ENCODE results near the gene FYCO1.

FYCO1 gene

DNA sequence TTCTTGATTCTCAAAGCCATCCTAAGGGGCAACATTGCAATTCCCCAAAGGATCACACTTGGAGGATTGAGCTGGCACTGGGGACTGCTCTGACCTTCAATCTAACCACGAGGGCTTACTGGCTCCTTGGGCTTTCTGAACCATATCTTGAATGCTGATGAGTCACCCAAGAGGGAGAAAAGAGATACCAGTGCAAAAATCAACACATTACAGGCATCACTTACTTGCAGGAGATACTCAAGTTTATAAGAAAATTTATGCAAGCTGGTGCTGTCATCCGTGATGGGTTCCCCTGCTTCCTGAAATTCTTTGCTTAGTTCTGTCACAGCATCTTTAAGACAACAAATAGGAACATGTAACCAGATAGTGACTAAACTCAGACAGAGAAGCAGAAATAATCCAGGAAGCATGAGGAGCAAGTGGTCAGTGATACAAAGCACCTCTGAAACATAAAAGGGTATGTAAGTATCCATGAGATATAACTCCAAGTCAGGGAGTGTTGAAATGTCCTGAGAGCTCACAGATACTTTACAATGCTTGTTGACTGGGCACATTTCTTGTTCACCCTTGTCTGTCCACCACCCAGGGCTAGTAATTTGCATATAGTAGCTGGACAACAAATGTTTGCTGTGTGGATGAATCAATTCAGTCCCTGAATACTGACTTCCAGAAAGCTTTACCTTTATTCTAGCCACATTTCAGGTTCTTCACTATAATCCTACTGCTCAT is 14.1 kb downstream of the FYCO1 start:
- DNase-seq, result no peak

DNA sequence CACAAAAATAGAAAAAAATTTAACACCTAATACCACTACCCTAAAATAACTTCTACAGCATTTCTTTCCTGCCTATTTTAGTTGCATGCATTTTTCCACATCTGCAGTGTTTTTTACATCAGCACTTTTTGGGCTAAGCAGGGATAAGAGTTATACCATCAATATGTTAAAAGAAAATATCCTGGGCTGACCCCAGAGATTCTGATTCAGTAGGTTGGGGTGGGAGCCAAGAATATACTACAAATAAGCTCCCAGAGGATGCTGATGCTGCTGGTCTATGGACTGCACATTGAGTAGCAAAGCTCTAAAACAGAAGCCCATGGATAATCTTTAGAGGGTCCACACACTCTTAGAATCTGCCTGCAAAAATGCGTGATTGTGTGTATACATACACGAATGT is 14.8 kb downstream of the FYCO1 start:
- no peak for DNase-seq

DNA sequence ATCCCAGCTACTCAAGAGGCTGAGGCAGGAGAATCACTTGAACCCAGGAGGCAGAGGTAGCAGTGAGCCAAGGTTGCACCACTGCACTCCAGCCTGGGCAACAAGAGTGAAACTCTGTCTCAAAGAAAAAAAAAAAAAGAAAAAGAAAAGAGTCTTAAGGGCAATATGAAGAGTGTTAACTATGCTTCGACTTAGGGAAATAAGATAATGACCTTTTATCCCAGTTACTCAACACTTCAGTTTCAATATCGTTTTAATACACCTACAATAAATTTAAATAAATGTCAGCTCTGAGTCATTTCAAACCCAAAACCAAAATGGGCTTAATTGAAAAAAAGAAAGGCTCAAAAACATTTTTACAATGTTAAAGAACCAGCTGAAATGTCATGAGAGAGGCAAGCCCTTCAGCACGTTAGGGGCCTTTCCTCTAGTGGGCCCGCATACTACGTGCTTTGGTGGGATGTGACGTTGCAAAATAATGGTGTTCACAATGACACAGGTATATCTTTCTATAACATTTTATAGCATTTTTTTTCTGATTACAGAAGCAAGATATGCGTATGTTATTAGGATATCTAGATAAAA is 15.3 kb downstream of the FYCO1 start:
- DNase-seq, result no peak

DNA sequence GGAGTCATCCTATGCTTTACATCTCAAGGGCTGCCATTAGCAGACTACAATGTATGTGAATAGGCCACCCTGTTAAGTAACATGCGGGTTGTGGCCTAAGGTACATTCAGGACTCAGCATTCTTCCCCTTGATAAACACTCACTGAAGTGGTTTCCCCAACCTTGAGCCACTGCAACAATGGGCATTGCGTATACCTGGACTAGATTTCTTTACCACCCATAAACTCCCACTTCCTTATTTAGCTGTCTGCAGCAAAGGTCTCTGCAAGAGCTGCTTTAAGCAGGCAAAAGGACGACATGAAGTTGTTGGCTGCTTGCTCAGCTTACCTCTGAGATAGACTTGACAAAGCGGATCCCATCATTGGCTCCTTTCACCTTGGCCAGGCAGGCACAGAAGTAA is 16.2 kb downstream of the FYCO1 start:
- no peak for DNase-seq

- DNase-seq, result no peak
Measured at GRCh38 chr3:45978006-45978761, 17.4 kb downstream of the FYCO1 start.

GRCh38 chr3:45976191-45977091 is 19.2 kb downstream of the FYCO1 start:
- DNase-seq, result no peak

- no peak for DNase-seq
Measured at GRCh38 chr3:45975686-45976085, 19.9 kb downstream of the FYCO1 start.

GRCh38 chr3:45974686-45975085 is 20.9 kb downstream of the FYCO1 start:
- DNase-seq, result no peak

DNA sequence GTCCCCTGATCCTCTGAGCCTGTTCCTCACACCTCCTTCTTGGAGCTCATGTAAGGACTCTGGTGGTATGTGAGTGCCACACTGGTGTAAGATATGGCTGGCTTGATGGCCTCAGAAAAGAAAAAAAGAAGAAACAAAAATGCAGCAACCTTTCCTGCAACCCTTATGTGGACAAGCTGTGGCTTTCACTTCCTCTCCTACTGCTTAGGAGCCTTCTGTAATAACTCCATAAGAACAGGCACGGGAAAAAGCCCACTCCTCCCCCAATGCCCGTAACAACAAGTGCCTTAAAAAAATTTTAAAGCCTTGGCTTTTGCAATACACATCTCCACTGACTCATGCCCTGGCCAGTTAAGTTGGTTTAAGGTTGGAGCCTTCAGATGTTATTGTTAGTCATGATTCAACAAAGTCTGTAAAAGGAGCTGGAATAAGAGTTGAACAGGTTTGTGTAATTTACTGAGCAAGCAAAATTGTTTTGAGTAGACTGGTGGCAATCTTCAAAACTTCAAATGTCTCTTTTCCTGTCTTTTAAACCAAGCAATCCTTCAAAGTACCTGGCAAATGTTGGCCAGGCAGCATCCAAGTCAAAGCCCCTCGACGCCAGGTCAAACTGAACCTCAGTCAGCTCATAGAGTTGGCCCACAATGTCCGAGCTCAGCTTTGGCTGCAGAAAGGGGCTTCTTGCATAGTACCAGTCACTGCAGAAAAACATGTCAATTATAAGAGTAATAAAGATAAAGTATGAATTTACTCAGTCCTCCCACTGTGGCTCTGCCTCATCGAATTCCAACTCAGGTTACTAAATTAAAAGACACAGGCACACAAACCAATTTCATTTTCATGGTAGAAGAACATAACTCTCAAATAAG is 22.9 kb downstream of the FYCO1 start:
- DNase-seq, result no peak

DNA sequence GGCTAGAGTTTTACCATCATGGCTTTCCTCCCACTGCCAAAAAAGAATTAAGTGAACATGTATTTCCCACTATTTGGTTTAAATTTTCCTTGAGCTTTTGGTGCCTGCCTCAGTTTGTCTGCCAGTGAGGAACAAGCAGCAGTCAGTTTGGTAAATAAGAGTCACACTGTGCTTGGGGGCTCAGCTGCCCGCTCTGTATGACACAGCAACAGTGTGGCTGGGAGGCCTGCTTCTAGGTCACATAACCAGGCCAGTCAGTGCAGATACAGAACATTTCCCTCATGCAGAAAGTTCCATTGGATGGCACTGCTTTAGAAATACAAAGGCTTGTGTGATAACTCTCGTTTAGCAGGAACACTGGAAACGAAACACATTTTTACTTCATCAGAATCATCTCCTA is 25.7 kb downstream of the FYCO1 start:
- no peak for DNase-seq

GRCh38 chr3:45969116-45969515 is 26.5 kb downstream of the FYCO1 start:
- no peak for DNase-seq

DNA sequence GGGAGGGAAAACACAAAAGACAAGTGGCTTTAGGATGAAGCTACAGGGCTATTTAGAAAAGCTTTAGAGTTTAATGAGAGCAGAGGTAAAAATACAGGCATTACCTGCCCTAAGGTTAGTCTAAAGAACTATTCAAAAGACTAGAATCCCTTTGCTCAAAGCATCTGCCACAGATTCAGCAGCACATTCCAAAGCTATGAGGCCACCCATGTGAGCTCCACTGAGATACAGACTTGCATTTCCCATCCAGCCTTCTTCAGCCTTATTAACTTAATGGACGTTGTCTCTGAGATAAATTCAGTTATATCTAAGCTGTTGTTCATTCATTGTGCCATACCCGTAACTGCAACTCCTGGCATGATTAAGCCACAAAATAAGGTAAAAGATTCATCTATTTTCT is 26.9 kb downstream of the FYCO1 start:
- DNase-seq, result no peak

DNA sequence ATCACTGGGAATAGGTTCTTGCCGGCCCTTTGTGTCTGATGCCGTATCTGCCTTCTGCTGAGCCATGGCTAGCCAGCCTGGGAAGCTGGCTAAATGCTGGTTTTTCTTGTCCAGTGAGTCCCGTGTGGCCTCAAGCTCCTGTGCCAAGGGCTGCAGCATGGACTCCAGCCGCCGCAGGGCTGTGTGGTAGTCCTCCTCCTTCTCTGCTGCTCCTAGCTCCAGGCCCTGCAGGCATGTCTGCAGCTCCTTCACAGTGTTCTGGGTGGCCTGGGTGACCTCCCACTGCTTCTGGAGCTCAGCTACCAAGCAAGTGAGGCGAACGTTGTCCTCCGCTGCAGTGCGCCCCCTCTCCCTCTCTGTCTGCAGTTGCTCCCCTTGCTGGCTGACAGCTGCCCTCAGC is 27.5 kb downstream of the FYCO1 start:
- DNase-seq, result no peak

DNA sequence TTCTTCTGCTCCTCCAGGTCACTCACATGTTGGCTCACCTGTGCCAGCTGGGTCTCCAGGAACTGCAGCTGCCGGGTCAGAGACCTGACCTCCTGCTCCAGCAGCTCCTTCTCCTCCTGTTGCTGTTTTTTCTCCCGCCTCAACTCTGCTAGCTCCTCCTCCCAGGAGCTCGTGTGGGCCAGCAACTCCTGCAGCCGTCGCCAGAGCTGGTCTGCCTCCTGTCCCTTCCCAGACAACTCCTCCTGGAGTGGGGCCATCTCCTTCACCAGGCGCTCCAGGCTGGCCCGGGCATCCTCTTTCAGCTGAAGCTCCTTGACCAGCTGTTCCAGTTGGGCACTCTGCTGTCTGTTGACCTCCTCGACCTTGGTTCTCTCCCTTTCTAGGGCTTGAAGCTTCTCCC is 27.9 kb downstream of the FYCO1 start:
- no peak for DNase-seq

- peak; percentile 51 for DNase-seq
Measured at GRCh38 chr3:45966950-45967640, 28.5 kb downstream of the FYCO1 start.

- DNase-seq, result peak; percentile 76
Measured at GRCh38 chr3:45966371-45966791, 29.2 kb downstream of the FYCO1 start.

DNA sequence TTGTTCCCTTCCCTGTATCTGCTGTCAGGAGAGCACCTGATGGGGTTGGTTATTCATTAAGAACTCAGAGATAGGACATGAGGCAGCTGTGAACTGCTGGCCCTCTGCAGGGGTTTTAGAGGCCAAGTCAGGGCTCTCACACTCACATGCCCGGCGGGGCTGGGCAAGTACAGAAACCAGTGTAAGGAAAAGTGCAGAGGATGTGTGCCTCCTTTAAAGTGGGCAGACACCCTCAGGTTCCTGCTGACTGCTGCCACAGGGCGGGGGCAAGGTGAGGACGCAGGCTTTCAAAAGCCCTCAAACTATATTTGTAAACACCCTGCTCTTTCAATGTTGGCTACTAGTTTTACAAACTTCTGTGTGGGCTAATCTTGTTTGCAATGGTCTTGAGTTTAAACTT is 30.0 kb downstream of the FYCO1 start:
- no peak for DNase-seq

GRCh38 chr3:45965253-45965652 is 30.4 kb downstream of the FYCO1 start:
- DNase-seq, result no peak

- DNase-seq, result no peak
Measured at GRCh38 chr3:45964139-45964538, 31.5 kb downstream of the FYCO1 start.

DNA sequence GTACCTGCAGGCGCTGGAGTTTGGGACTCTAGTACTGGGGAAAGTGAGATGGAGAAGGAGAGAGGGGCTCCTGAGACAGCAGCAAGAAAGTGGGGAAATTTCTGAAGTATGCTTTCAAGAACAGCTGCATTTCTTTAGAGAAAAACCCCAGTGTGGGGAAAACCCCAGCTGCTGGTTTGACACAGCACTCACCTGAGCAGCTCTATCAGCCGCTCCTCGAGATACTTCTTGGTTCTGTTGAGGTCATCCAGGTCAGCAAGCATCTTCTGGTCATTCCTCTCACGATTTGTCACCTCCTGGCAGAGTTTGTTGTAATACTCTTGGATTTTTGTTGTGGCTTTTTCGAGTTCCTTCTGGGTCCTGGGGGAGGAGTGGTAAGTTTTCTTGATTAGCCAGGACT is 33.6 kb downstream of the FYCO1 start:
- DNase-seq, result no peak

DNA sequence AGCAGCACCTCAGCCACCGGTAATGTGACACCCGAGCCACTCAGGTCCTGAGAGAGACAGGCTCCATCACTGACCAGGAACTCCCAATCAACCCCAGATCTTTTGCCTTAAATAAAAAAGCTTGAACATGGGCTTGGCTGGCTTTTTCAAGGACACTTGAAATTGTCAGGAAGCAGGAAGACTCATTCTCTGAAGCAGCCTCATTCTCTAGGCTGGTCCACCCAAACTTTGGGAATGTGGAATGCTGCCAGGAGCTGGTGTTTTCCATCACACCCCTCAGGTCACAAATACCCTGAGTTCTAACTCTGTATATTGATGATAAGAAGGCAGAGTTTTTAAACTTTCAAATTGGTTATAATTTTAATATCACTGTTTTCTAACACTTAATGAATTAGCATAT is 35.3 kb downstream of the FYCO1 start:
- DNase-seq, result no peak

Measured in right hindlimb (tissue), 1 donor.